Right lobe of liver (tissue), 6 donors: ENCODE results near the gene CAPN12. TPM values are rescaled to one million over a fixed set of nuclear protein-coding genes. Genes with fewer than 3 reads are reported as not detected.

Experiments
- ATAC-seq, 4 donors: fragments of 200-7000 bp; cut with Tn5 transposase; one replicate each; pipeline ENCODE4 v1.9.1; 2020; ENCODE audit warnings: mild to moderate bottlenecking in 4 of 4, moderate library complexity in 4 of 4
- DNase-seq, 3 donors: peaks; one replicate each; pipeline ENCODE4 v3.0.0-alpha.2; 2020
- H3K27ac ChIP-seq, 3 donors: fragments of 200-600 bp; one replicate each; pipeline ENCODE4 v1.8.0; 2022
- H3K27me3 ChIP-seq, 2 donors: fragments of 200-600 bp; one replicate each; pipeline ENCODE4 v1.8.0; 2022
- H3K36me3 ChIP-seq, 4 donors: fragments of 200-600 bp; sonication (generic) in 1 of 4; one replicate each; pipeline versions ENCODE4 v1.5.1 to v1.8.0; 2017 to 2022; ENCODE audit warnings: control low read depth in 1 of 4
- H3K4me1 ChIP-seq, 4 donors: fragments of 200-600 bp; sonication (generic) in 1 of 4; one replicate each; pipeline versions ENCODE4 v1.5.1 to v1.8.0; 2017 to 2022; ENCODE audit warnings: control low read depth in 1 of 4
- H3K4me3 ChIP-seq, 3 donors: fragments of 200-600 bp; one replicate each; pipeline ENCODE4 v1.8.0; 2022
- H3K9me3 ChIP-seq, 4 donors: fragments of 200-600 bp; sonication (generic) in 1 of 4; one replicate each; pipeline versions ENCODE4 v1.5.1 to v1.8.0; 2017 to 2022; ENCODE audit warnings: control low read depth in 1 of 4
- POLR2A ChIP-seq: fragments of 450-650 bp; IDR thresholded peaks from one replicate; pipeline ENCODE4 v1.6.1; 2017; ENCODE audit warnings: antibody characterized with exemption, mild to moderate bottlenecking
- WGBS: methylation state at CpG from one replicate; pipeline ENCODE4 v1.1.6; 2018; ENCODE audit warnings: low coverage, low lambda C conversion rate; ENCODE audit not compliant: insufficient coverage; ENCODE audit errors: missing lambda C conversion rate; 5-methylcytosine and 5-hydroxymethylcytosine counted together
- intact Hi-C, 2 donors: fragments of 100-400 bp; cut with DNase I; formaldehyde crosslinking; loops; one replicate each; pipeline versions ENCODE4 v1.11.2 to v1.14.1; 2022
- total RNA-seq, 6 experiments: library from RNA; depleted of rRNA in 2 of 6; stranded (reverse); fragments of >200 nt in 2 of 6; fragmentation: NEBNext Ultra II Directional in 3 of 6; extraction: Animal tissue kit (Norgen Biotek cat#: 25700) in 3 of 6; gene quantifications; one replicate each; pipeline versions ENCODE4 v1.1.0 to v1.2.4, GENCODE V29; 2016 to 2023
- TF ChIP-seq, protein P1 (sequence below), 4 donors: fragments of 200-600 bp in 3 of 4; fragments of 450-650 bp in 1 of 4; IDR thresholded peaks; one replicate each; pipeline versions ENCODE4 v1.5.1 to v1.8.0; 2016 to 2022; ENCODE audit warnings: antibody characterized with exemption in 4 of 4, mild to moderate bottlenecking in 2 of 4
- donor health status: DM: no; HTN: yes; CAD: no.
- donor health status: DM: no; HTN: no; CAD: no.
- donor health status: DM: no; HTN: no; CAD: no.
- donor health status: DM: no; HTN: yes; CAD: no.
- donor health status: DM: no; HTN: yes; CAD: no.

CAPN12 gene
- total RNA-seq, 6 experiments from 2014 or later, result 2.2 to 45.3 (median 16.3) TPM

DNA sequence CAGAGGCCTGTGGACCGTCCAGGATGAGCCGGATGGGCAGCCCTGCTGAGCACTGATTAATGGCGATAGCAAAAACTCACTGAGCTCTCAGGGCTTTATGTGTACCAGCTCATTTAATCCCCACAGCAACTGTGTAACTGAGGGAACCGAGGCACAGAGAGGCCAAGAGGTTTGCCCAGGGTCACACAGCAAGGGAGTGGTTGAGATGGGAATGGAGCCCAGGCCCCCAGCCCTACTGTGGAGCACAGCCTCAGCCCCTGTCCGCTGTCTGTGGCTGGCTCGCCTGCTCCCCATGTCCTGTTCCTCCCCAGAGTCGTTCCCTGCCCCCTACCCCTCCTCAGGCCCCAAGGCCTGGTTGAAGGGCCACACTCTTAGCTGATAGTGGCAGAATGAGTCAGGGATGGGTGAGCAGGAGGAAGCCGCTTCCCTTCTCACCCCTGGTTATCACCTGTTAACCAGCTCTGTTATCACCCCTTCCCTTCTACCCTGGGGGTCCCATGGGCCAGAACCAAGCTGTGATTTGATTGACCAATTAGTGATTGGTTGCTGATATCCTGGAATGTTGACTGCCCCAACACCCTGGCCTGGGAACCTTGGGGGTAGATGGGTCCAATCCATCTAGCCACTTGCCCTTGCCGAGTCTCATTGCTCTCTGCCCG, 21.2 kb downstream of the CAPN12 start:
- no peak for TF ChIP-seq POLR2A
- TF ChIP-seq, protein P1, sequence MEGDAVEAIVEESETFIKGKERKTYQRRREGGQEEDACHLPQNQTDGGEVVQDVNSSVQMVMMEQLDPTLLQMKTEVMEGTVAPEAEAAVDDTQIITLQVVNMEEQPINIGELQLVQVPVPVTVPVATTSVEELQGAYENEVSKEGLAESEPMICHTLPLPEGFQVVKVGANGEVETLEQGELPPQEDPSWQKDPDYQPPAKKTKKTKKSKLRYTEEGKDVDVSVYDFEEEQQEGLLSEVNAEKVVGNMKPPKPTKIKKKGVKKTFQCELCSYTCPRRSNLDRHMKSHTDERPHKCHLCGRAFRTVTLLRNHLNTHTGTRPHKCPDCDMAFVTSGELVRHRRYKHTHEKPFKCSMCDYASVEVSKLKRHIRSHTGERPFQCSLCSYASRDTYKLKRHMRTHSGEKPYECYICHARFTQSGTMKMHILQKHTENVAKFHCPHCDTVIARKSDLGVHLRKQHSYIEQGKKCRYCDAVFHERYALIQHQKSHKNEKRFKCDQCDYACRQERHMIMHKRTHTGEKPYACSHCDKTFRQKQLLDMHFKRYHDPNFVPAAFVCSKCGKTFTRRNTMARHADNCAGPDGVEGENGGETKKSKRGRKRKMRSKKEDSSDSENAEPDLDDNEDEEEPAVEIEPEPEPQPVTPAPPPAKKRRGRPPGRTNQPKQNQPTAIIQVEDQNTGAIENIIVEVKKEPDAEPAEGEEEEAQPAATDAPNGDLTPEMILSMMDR (IDR thresholded peaks at IDR 0.05), result no peak
- no peak overlapping the region for H3K4me3 ChIP-seq
- H3K27ac ChIP-seq, result peak overlapping the region in 2 of 3 donors; percentile 22 to 33
- H3K4me1 ChIP-seq, result peaks cover 0 to 10% (median 0%) of the 10 kb centered on the region in 4 donors
- 67% methylated on average over 3 of the region's 10 CpGs for WGBS
- peaks cover 0 to 77% (median 53%) of the 10 kb centered on the region in 4 donors for H3K36me3 ChIP-seq
- DNase-seq (no peak), ATAC-seq (no peak)
- H3K9me3 ChIP-seq, result no peaks in the 10 kb centered on the region
- H3K27me3 ChIP-seq, result no peaks in the 10 kb centered on the region
- intact Hi-C loops, result loop anchor here in 1 of 2 donors (10.0 kb wide), 1 partner anchor 92 kb away; the partner anchor contains the start of gene LGALS4

DNA sequence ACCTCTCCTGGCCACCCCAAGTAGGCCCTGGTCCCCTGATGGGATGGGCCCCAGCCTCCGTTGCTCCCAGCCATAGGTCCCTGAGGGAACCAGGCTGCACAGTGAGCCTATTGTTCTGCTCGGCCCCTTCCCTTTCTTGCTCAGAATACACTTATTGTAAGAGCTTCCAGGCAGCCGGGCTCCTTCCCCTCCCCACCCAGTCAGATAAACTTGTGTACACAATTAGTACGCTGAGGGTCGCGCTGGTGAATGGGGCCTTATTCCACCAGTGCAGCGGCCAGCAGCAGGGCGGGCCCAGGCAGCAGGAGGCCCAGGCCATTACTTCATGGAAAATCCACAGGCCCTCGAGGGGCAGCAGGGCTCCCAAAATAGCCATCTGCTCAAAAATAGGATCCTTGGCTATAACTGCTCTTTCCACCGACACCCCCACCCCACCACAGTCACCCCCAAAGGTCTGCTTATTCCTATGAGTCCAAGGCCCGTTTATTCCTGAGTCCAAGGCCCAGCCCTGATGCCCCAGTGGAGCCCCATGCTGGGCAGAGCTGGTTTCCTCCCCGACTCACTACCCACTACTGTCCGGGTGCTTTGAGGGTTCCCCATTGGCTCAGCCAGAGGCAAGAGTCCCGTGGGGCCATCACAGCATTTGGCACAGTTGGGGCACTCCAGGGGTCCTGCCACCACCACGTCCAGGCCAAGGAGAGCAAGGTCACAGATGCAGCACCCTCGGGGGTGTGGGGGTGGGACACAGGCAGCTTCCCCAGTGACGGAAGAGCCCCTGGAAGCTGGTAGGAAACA, 22.1 kb downstream of the CAPN12 start:
- H3K36me3 ChIP-seq, result peaks cover 0 to 85% (median 58%) of the 10 kb centered on the region in 4 donors
- intact Hi-C loops, result loop anchor here in 1 of 2 donors (10.0 kb wide), 1 partner anchor 93 kb away; the partner anchor contains the start of gene LGALS4

DNA sequence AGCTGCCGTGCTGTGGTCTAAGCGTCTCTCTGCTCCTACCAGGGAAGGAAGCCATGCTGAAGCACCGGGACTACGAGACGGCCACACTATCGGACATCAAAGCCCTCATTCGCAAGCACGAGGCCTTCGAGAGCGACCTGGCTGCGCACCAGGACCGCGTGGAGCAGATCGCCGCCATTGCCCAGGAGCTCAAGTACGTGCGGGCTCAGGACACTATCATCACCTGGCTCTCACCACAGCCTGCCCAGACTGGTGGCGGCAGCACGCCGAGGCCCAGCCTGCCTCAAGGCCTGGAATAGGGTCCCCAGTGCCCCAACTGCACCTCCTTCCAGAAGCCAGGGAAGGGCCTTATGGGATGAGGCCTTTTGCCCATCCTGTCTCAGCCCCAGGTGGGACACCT, 22.8 kb downstream of the CAPN12 start:
- DNase-seq (no peak), ATAC-seq (no peak)
- H3K27me3 ChIP-seq, result no peaks in the 10 kb centered on the region
- H3K4me1 ChIP-seq, result peaks cover 0 to 8% (median 0%) of the 10 kb centered on the region in 4 donors
- intact Hi-C loops, result loop anchor here in 1 of 2 donors (10.0 kb wide), 1 partner anchor 93 kb away; the partner anchor contains the start of gene LGALS4
- H3K4me3 ChIP-seq, result no peak overlapping the region
- WGBS, result 91% methylated on average over 11 of the region's 20 CpGs
- no peaks in the 10 kb centered on the region for H3K9me3 ChIP-seq
- peak overlapping the region in 1 of 3 donors; percentile 22 for H3K27ac ChIP-seq
- TF ChIP-seq, protein P1 (IDR thresholded peaks at IDR 0.05), result no peak
- no peak for TF ChIP-seq POLR2A
- peaks cover 0 to 85% (median 58%) of the 10 kb centered on the region in 4 donors for H3K36me3 ChIP-seq

More for the DNA sequence above, 22.1 kb downstream of the CAPN12 start:
- DNase-seq (no peak), ATAC-seq (no peak)
- Histone ChIP-seq H3K4me1 (peaks cover 0 to 10% (median 0%) of the 10 kb centered on the region in 4 donors), H3K27ac (peak overlapping the region in 2 of 3 donors; percentile 22 to 33), H3K27me3 (no peaks in the 10 kb centered on the region), H3K4me3 (no peak overlapping the region), H3K9me3 (no peaks in the 10 kb centered on the region)
- 47% methylated on average over 2 of the region's 17 CpGs for WGBS
- no peak for TF ChIP-seq POLR2A
- TF ChIP-seq, protein P1 (IDR thresholded peaks at IDR 0.05), result no peak

DNA sequence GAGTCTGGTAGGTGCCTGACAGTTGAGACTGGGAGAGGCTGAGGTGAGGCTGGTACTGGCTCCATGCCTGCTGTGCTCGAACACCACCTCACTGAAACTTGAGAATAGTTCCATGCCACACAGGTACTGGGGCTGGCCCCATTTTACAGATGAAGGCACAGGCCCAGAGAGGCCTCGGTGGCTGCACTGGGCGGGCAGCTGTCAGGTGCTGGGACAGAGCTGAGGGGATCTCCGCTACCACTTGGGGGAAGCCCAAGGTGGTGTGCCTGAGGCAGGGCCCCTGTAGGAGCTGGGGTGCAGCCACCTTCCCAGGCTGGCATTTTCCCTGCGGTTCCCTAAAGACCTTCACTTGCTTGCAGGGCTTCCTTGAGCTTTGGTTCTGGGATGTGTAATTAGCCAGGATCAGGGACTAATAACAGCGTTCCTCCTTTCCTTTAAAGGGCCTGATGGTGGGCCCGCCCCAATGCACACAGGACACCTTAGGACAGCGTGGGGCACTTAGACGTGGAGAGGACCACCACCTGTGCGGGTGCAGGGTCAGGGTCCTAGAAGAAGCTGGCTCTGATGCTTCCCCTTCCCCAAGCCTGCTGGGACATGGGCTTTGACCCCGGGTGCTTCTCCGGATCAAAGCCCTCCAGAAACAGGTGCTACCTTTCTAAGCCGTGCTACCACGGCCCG, 23.6 kb downstream of the CAPN12 start:
- no peaks in the 10 kb centered on the region for H3K9me3 ChIP-seq
- no peak overlapping the region for H3K4me3 ChIP-seq
- intact Hi-C loops, result loop anchor here in 1 of 2 donors (10.0 kb wide), 1 partner anchor 94 kb away; the partner anchor contains the start of gene LGALS4
- WGBS, result 90% methylated on average over 3 of the region's 15 CpGs
- no peak overlapping the region for H3K27ac ChIP-seq
- DNase-seq (no peak), ATAC-seq (no peak)
- peaks cover 0 to 85% (median 52%) of the 10 kb centered on the region in 4 donors for H3K36me3 ChIP-seq
- no peak for TF ChIP-seq POLR2A
- TF ChIP-seq, protein P1 (IDR thresholded peaks at IDR 0.05), result no peak
- H3K4me1 ChIP-seq, result peaks cover 0 to 3% (median 0%) of the 10 kb centered on the region in 4 donors
- no peaks in the 10 kb centered on the region for H3K27me3 ChIP-seq
